SK-N-SH treated with all-trans-retinoic acid at 6 μM for 48 hours (cell line): ENCODE data around the gene CBARP.
A peak's percentile ranks its signal among the peaks of the same experiment; 100 is the strongest.

Experiments used
- ATAC-seq: fragments of 200-7000 bp; cut with Tn5 transposase; 3 replicates; pipeline ENCODE4 v1.9.1; 2020; ENCODE audit warnings: mild to moderate bottlenecking, moderate library complexity
- ARNTL ChIP-seq: fragments of 450-650 bp; formaldehyde crosslinking; IDR thresholded peaks from 2 replicates; pipeline ENCODE4 v1.5.0; 2020; ENCODE audit warnings: low read depth, mild to moderate bottlenecking, moderate library complexity, borderline replicate concordance
- BACH2 ChIP-seq: fragments of 250-450 bp; sonication (Bioruptor Pico); IDR thresholded peaks from 2 replicates; pipeline ENCODE4 v1.9.0; 2021; ENCODE audit warnings: mild to moderate bottlenecking, borderline replicate concordance
- CREB5 ChIP-seq: fragments of 250-450 bp; sonication (Bioruptor Pico); IDR thresholded peaks from 2 replicates; pipeline ENCODE4 v1.5.1; 2020; ENCODE audit warnings: low read depth, mild to moderate bottlenecking, moderate library complexity
- CSDC2 ChIP-seq: fragments of 250-450 bp; sonication (Bioruptor Pico); IDR thresholded peaks from 2 replicates; pipeline ENCODE4 v1.5.0; 2020; ENCODE audit warnings: mild to moderate bottlenecking, moderate library complexity
- CSRNP3 ChIP-seq: fragments of 250-450 bp; sonication (Bioruptor Pico); IDR thresholded peaks from 2 replicates; pipeline ENCODE4 v1.5.1; 2021; ENCODE audit warnings: mild to moderate bottlenecking, moderate library complexity
- ESRRG ChIP-seq: fragments of 250-450 bp; sonication (Bioruptor Pico); IDR thresholded peaks from 2 replicates; pipeline ENCODE4 v1.6.1; 2021; ENCODE audit warnings: mild to moderate bottlenecking
- ISL1 ChIP-seq: fragments of 250-450 bp; sonication (Bioruptor Pico); IDR thresholded peaks from 2 replicates; pipeline ENCODE4 v2.1.2; 2022; ENCODE audit warnings: mild to moderate bottlenecking, moderate library complexity
- OSR1 ChIP-seq: fragments of 250-450 bp; sonication (Bioruptor Pico); IDR thresholded peaks from 2 replicates; pipeline ENCODE4 v1.8.0; 2022; ENCODE audit warnings: moderate library complexity, mild to moderate bottlenecking, inconsistent platforms
- PATZ1 ChIP-seq: fragments of 250-450 bp; sonication (Bioruptor Pico); IDR thresholded peaks from 2 replicates; pipeline ENCODE4 v1.8.0; 2020; ENCODE audit warnings: mild to moderate bottlenecking, moderate library complexity, borderline replicate concordance
- POU6F1 ChIP-seq: fragments of 250-450 bp; sonication (Bioruptor Pico); IDR thresholded peaks from 2 replicates; pipeline ENCODE4 v1.8.0; 2021; ENCODE audit warnings: low read depth, mild to moderate bottlenecking, moderate library complexity, borderline replicate concordance
- PPARA ChIP-seq: fragments of 250-450 bp; sonication (Bioruptor Pico); IDR thresholded peaks from 2 replicates; pipeline ENCODE4 v1.5.0; 2020; ENCODE audit warnings: mild to moderate bottlenecking, borderline replicate concordance
- RARB ChIP-seq: fragments of 250-450 bp; sonication (Bioruptor Pico); IDR thresholded peaks from 2 replicates; pipeline ENCODE4 v1.8.0; 2021; ENCODE audit warnings: mild to moderate bottlenecking, moderate library complexity
- SNAI2 ChIP-seq: fragments of 250-450 bp; sonication (Bioruptor Pico); IDR thresholded peaks from 2 replicates; pipeline ENCODE4 v1.5.0; 2020; ENCODE audit warnings: mild to moderate bottlenecking, moderate library complexity
- ZC3H10 ChIP-seq: fragments of 250-450 bp; sonication (Bioruptor Pico); IDR thresholded peaks from 2 replicates; pipeline ENCODE4 v1.5.1; 2021; ENCODE audit warnings: mild to moderate bottlenecking, moderate library complexity
- ZFP30 ChIP-seq: fragments of 450-650 bp; formaldehyde crosslinking; IDR thresholded peaks from 2 replicates; pipeline ENCODE4 v1.5.0; 2022; ENCODE audit warnings: mild to moderate bottlenecking, moderate library complexity
- ZNF565 ChIP-seq: fragments of 450-650 bp; formaldehyde crosslinking; conservative IDR thresholded peaks from 2 replicates; pipeline ENCODE4 v1.5.0; 2020; ENCODE audit warnings: low read depth, mild to moderate bottlenecking, moderate library complexity
- ZNF70 ChIP-seq: fragments of 450-650 bp; formaldehyde crosslinking; IDR thresholded peaks from 2 replicates; pipeline ENCODE4 v1.5.0; 2020; ENCODE audit warnings: mild to moderate bottlenecking, moderate library complexity
- ZNF8 ChIP-seq: fragments of 450-650 bp; formaldehyde crosslinking; IDR thresholded peaks from 2 replicates; pipeline ENCODE4 v1.5.0; 2020; ENCODE audit warnings: mild to moderate bottlenecking, moderate library complexity

Gene CBARP

GRCh38 chr19:1272423-1273262, 34.8 kb upstream of the CBARP start (continued):
- TF ChIP-seq CREB5 (CRISPR knock-in tag): no peak
- no peak for TF ChIP-seq ZNF70 (CRISPR knock-in tag)
- TF ChIP-seq OSR1: no peak
- no peak for TF ChIP-seq ZFP30 (CRISPR knock-in tag)

- no peak for TF ChIP-seq ARNTL (CRISPR knock-in tag)
- 0 out of 2 replicates have a peak, but pooled peaks have one; percentile 16 for TF ChIP-seq CSRNP3
- ATAC-seq: no peak
Observed at GRCh38 chr19:1271528-1272422, 34.0 kb upstream of the CBARP start.

GRCh38 chr19:1270854-1271527, 33.2 kb upstream of the CBARP start:
- no peak for TF ChIP-seq POU6F1 (CRISPR knock-in tag)
- no peak for ATAC-seq

- no peak for ATAC-seq
- TF ChIP-seq SNAI2: no peak
- TF ChIP-seq ZC3H10 (CRISPR knock-in tag): no peak
- no peak for TF ChIP-seq CSDC2 (CRISPR knock-in tag)
- TF ChIP-seq PPARA (CRISPR knock-in tag): no peak
- no peak for TF ChIP-seq ISL1 (CRISPR knock-in tag)
Observed at GRCh38 chr19:1270213-1270853, 32.5 kb upstream of the CBARP start.

GRCh38 chr19:1269478-1270212, 31.8 kb upstream of the CBARP start:
- peak; percentile 3; the same call in 2 of the 3 replicates for ATAC-seq
- TF ChIP-seq POU6F1 (CRISPR knock-in tag) (no peak), CSRNP3 (0 out of 2 replicates have a peak, but pooled peaks have one; percentile 14), ZNF565 (CRISPR knock-in tag) (no peak), BACH2 (CRISPR knock-in tag) (no peak), ISL1 (CRISPR knock-in tag) (no peak), RARB (CRISPR knock-in tag) (no peak; the same call in 1 of the 2 replicates), ZNF8 (CRISPR knock-in tag) (no peak), PATZ1 (CRISPR knock-in tag) (peak; percentile 65; the same call in 1 of the 2 replicates), ESRRG (CRISPR knock-in tag) (peak; percentile 94; the same call in 1 of the 2 replicates), CREB5 (CRISPR knock-in tag) (peak; percentile 12; the same call in 1 of the 2 replicates)
